GM18502 (cell line): ENCODE results near the gene RTN4R.
"Not testable (repeated sequence)": the region's sequence is repeated elsewhere in the genome, so short reads cannot be mapped to it uniquely, and the experiment has no call there.

Source experiments
- ATAC-seq: cut with Tn5 transposase; IDR thresholded peaks from one replicate; pipeline ENCODE4 v1.9.1; 2021; ENCODE audit warnings: mild to moderate bottlenecking; ENCODE audit not compliant: unreplicated experiment, poor library complexity

Gene RTN4R

DNA sequence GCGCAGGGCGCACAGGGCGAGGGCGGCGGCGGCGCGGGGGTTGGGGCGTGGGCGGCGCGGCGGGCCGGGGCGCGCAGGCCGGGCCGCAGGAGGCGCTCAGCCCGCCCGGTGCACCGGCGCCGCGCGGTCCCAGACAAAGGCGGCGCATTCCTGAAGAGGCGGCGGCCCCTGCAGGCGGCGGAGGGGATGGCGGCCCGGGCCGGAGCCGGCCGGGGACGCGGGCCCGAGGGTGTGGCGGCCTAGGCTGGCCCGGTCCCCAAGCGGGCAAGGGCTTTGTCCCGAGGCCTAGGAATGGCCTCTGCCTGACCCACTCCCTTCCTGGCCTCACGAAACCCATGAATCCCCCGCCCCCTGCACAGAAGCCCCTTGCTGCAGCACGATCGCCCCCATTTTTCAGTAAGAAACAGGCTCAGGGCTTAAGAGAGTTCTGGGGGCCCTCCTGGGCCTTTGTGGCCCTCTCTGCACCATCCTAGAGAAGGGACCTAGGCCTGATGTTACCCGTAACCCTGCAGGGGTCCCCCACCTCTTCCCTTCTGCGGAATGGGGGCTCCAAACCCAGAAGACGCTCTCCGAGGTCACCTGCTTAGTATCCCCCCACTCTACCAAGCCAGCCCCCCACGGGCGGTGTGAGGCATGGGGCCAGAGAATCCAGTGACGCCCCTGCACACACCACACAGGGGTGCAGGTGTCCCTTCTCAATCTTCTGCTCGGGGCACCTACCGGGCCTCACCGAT, at the start of gene RTN4R:
RTN4R (minus strand) TSS at position 40 of the 734 bp plus-strand sequence. CDS start 226 bp downstream, outside the sequence.
- ATAC-seq = no peak

- not testable (repeated sequence) for ATAC-seq
These were observed 49.4 kb upstream of the RTN4R start for GRCh38 chr22:20317402-20318042.

- no peak for ATAC-seq
These were observed 48.8 kb upstream of the RTN4R start for GRCh38 chr22:20316844-20317401.

- no peak for ATAC-seq
These were observed 48.2 kb upstream of the RTN4R start for GRCh38 chr22:20316217-20316843.

- ATAC-seq = no peak
These were observed 47.5 kb upstream of the RTN4R start for GRCh38 chr22:20315337-20316216.

DNA sequence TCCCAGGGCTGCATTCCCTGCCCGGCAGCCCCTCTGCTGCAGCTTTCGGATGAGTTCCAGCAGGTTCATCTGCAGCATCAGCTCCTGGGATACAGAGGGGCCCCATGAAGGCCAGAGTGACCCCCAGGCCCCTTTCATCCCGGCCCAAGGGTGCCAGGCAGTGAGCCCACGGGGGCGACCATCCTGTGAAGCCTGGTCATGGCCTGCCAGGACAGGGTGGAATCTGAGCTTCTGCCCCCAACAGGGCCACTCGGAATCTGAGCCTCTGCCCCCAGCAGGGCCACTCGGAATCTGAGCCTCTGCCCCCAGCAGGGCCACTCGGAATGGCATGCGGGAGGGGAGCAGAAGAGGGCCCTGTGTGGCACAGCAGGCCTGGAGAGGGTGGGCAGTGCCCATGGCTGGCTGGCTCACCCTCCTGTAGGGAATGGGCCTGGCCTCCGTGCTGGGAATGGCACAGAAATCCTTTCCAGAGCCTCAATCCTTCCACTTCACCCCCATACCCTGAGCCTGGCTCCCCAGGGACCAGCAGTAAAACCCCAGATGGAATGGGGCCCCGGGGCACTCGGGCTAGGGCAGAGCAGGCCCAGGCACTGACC, 46.7 kb upstream of the RTN4R start:
- ATAC-seq = not testable (repeated sequence)

GRCh38 chr22:20314206-20314605, 46.1 kb upstream of the RTN4R start:
- not testable (repeated sequence) for ATAC-seq

DNA sequence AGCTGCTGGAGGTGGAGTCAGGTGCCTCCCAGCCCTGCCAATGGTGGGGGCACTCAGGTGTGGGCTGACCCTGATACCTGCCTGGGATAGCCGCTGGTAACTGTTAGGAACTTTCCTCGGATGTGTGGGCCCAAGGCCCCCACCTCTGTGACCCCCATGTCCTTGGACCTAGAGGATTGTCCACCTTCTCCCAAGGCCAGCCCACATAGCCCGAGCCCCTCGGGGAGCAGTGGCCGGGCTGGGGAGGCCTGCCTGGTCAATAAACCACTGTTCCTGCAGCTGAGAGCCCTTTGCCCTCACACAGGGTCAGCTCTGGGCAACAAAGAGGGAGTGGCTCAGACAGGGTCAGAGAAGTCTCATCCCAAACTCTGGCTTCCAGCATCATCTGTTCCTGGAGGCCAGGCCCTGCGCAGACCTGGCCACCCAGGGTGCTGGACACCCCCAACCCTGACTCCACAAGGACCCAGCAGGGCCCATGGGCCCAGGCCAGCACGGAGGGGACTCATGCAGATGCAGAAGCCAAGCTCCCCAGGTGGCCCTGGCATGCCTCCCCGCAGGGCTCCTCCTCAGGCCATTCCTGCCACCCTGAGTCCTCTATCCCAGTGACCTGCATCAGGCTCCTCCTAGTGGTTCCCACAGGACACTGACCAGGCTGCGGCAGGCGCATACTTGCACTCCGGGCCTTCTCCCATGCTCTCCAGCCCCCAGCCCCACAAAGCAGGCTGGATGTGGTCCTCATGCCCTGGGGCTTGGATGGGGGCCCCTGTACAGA, 45.4 kb upstream of the RTN4R start:
- ATAC-seq = not testable (repeated sequence)

GRCh38 chr22:20312396-20313191, 44.5 kb upstream of the RTN4R start:
- ATAC-seq = no peak

GRCh38 chr22:20311249-20312062, 43.3 kb upstream of the RTN4R start:
- not testable (repeated sequence) for ATAC-seq

GRCh38 chr22:20310773-20311172, 42.7 kb upstream of the RTN4R start:
- ATAC-seq = not testable (repeated sequence)

DNA sequence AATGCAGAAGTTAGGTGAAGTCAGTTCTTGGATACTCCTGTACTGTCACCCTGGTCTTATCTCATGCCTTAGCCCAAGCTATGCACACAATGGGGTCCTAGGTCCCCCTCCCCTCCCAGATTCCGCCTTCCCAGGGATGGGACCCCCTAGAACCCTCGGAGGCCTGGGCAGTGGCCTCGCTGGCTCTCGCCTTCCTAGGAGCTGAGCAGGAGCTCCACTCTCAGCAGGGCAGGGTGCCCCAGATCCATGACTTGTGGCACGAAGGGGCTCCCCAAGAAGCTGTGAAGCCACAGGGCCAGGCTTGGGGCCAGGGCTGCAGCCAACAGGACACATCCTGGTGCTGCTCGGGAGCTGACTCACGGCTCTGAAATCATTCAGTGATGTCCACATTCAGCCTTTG, 42.1 kb upstream of the RTN4R start:
- not testable (repeated sequence) for ATAC-seq

GRCh38 chr22:20308806-20309650, 40.9 kb upstream of the RTN4R start:
- not testable (repeated sequence) for ATAC-seq

GRCh38 chr22:20307448-20308447, 39.6 kb upstream of the RTN4R start:
- not testable (repeated sequence) for ATAC-seq
